ENCODE results near the gene RAB22A.

- TF ChIP-seq CTCF (conservative IDR thresholded peaks at IDR 0.05 in 1 of 2, IDR thresholded peaks at IDR 0.05 in 1 of 2; ENCODE audit: extremely low read depth in 1 of 2, insufficient read depth in 1 of 2, low read depth in 1 of 2, low read length in 2 of 2): no peak
- no peak for TF ChIP-seq EZH2 (IDR thresholded peaks at IDR 0.05; ENCODE audit: borderline replicate concordance, low read length)
Measured at GRCh38 chr20:58375759-58376352, 66.3 kb downstream of the RAB22A start.

Measured in mammary epithelial cell (primary cell).